EL (cell line): ENCODE data around the gene RPS6KB2.
"Not testable (repeated sequence)": the region's sequence is repeated elsewhere in the genome, so short reads cannot be mapped to it uniquely, and the experiment has no call there.

Experiments used
- DNase-seq: peaks from one replicate; pipeline ENCODE4 v3.0.0-alpha.2; 2016

The RPS6KB2 gene

GRCh38 chr11:67410984-67411784, 17.1 kb upstream of the RPS6KB2 start:
- DNase-seq, result no peak

- DNase-seq, result no peak
Measured at GRCh38 chr11:67411785-67412152, 16.5 kb upstream of the RPS6KB2 start.

- no peak for DNase-seq
Measured at GRCh38 chr11:67412495-67413179, 15.7 kb upstream of the RPS6KB2 start.

- no peak for DNase-seq
Measured at GRCh38 chr11:67413266-67413849, 14.9 kb upstream of the RPS6KB2 start.

DNA sequence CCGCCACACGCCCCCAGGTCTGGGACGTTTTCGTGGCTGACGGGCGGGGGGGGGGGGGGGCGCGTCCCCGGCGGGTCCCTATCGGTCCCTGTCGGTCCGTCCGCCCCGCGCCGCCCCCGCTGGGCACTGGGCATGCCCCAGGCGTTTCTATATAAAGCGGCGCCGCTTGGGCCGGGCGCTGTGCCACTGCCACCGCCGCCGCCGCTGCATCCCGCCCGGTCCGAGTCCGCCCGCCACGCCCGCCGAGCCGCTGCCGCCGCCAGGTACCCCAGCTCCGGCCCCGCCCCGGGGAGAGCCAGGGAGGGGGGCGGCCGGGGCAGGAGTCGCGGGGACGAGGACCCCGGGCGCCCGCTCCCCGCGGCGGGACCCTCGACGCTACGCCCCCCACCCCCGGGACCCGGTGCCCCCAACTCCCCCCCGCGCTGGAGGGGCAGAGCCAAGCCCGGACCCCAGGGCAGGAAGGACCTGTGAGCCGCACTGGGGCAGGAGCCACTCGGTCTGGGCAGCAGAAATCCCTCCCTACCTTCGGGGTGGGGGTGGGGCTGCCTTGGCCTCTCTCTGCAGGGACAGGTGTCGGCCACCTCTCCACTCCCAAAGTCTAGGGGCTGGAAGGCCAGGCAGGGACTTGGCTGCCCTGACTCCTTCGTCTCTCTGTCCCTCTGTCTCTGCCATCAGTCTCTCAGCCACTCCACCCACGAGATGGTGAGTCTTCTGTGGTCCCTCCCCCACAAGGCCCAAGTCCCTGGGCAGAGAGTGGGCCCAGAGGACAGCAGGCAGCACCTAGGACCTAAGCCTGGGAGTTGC, 12.6 kb upstream of the RPS6KB2 start, which contains the start of gene CARNS1:
TSS of gene CARNS1 (plus strand) at position 178 of the 804 bp plus-strand sequence. CDS start at position 700, 522 bp downstream.
- DNase-seq, result no peak

GRCh38 chr11:67416416-67417335, 11.6 kb upstream of the RPS6KB2 start:
- DNase-seq, result peak; percentile 26

DNA sequence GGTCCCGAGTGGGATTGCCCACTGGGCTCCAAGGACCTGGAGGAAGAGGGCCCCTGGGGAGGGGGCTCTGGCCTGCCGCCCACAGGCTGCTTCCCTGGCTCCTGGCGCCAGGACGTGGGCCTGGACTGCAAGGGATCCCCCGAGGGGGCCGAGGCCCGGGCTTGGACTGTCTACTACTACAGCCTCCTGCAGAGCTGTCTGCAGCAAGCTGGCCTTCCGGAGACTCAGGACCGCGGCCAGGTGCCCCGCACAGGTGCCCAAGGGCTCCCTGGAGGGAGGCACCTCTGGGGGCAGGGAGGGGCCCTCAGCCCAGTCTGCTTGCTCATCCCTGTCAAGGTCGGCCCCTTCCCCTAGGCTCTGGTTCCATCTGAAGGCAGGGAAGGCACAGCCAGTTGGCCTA, 10.9 kb upstream of the RPS6KB2 start:
- DNase-seq, result no peak

DNA sequence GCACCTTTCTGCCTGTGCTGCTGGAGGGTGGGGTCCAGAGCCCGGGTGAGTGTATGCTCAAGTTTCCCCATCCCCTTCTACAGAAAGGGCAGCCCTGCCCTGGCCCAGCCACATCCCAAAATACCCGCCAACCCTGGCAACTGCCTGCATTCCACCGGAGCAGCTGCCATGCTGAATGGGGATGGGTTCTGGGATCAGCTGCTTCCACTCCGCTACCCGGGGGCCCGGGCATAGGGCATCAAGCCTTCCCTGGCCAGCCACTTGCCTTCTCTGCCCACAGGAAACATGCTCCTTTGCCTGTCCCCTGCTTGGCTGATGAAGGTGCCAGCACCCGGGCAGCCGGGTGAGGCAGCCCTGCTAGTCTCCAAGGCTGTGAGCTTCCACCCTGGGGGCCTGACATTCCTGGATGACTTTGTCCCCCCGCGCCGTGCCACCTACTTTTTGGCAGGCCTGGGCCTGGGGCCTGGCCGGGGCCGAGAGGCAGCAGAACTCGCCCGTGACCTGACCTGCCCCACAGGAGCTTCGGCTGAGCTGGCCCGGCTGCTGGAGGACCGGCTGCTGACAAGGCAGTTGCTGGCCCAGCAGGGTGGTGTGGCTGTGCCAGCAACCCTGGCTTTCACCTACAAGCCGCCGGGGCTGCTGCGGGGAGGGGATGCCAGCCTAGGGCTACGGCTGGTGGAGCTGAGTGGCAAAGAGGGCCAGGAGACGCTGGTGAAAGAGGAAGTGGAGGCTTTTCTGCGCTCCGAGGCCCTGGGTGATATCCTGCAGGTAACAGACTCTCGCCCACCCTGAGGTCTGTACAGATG, 9.6 kb upstream of the RPS6KB2 start:
- DNase-seq, result no peak

GRCh38 chr11:67419325-67420049, 8.8 kb upstream of the RPS6KB2 start:
- no peak for DNase-seq

GRCh38 chr11:67420147-67420645, 8.1 kb upstream of the RPS6KB2 start:
- DNase-seq, result no peak

GRCh38 chr11:67420646-67421429, 7.5 kb upstream of the RPS6KB2 start:
- peak; percentile 92 for DNase-seq

- DNase-seq, result no peak
Measured at GRCh38 chr11:67421430-67422031, 6.8 kb upstream of the RPS6KB2 start.

DNA sequence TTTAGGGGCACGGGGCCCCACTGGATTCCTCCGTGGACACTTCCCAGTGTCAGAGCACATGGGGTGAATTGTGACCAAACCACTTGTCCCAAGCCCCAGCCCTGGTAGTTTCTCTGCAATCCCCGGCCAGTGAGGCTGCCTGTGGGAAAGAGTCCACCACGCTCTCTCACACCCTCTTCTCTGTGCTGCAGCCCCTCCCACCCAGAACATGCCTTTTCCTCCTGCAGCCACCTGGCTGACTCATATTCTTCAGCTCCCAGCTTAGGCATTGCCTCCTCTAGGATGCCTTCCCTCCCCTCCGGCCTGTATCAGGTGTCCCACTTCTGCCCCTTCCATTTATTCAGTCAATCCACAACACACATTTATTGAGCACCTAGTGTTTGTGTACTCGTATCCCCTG, 5.4 kb upstream of the RPS6KB2 start:
- DNase-seq, result no peak

- DNase-seq, result no peak
Measured at GRCh38 chr11:67423466-67423865, 4.8 kb upstream of the RPS6KB2 start.

DNA sequence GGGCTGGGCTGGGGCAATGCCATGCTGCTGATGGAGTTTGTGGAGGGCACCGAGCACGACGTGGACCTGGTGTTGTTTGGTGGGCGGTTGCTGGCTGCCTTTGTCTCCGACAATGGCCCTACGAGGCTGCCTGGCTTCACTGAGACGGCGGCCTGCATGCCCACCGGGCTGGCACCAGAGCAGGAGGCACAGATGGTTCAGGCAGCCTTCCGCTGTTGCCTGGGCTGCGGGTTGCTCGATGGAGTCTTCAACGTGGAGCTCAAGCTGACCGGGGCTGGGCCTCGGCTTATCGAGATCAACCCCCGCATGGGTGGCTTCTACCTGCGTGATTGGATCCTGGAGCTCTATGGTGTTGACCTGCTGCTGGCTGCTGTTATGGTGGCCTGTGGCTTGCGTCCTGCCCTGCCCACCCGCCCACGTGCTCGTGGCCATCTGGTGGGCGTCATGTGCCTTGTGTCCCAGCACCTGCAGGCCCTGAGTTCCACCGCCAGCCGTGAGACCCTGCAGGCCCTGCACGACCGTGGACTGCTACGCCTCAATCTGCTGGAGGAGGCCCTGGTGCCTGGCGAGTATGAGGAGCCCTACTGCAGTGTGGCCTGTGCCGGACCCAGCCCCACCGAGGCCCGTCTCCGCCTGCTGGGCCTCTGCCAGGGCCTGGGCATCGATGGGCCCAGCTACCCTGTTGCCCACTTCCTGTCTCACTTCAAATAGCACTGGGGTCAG, 4.2 kb upstream of the RPS6KB2 start:
- DNase-seq, result no peak

GRCh38 chr11:67427364-67427859, 882 bp upstream of the RPS6KB2 start:
- not testable (repeated sequence) for DNase-seq

GRCh38 chr11:67429038-67429668, 859 bp downstream of the RPS6KB2 start:
- no peak for DNase-seq
